Kidney epithelial cell (primary cell): ENCODE results near the gene MIF. TPM values are rescaled to one million over a fixed set of nuclear protein-coding genes. Genes with fewer than 3 reads are reported as not detected.
"Not testable (repeated sequence)": the region's sequence is repeated elsewhere in the genome, so short reads cannot be mapped to it uniquely, and the experiment has no call there.

ENCODE experiments used
- DNase-seq: peaks from one replicate; pipeline ENCODE4 v3.0.0-alpha.2; 2010; ENCODE audit warnings: low read depth
- H3K27me3 ChIP-seq: 2 replicates; pipeline ENCODE4 v1.6.0; 2011; ENCODE audit warnings: low read length; ENCODE audit not compliant: control insufficient read depth, insufficient read depth
- H3K36me3 ChIP-seq: 2 replicates; pipeline ENCODE4 v1.5.1; 2011; ENCODE audit warnings: low read length; ENCODE audit not compliant: control insufficient read depth, insufficient read depth
- H3K4me3 ChIP-seq: 2 replicates; pipeline ENCODE4 v1.5.1; 2011; ENCODE audit warnings: low read depth, mild to moderate bottlenecking, control low read depth, low read length
- total RNA-seq: library from RNA; depleted of rRNA; stranded (reverse); fragments of >200 nt; gene quantifications from 2 replicates; pipeline ENCODE4 v1.2.3, GENCODE V29; 2015
- TF ChIP-seq, protein P1 (sequence below): IDR thresholded peaks from 2 replicates; pipeline ENCODE4 v1.5.1; 2011; ENCODE audit warnings: mild to moderate bottlenecking, moderate library complexity, low read length, control low read depth, inconsistent platforms; ENCODE audit not compliant: insufficient read depth, poor library complexity, severe bottlenecking

The MIF gene
- total RNA-seq, 1 donor from 2014 or later, result 606 TPM

DNA sequence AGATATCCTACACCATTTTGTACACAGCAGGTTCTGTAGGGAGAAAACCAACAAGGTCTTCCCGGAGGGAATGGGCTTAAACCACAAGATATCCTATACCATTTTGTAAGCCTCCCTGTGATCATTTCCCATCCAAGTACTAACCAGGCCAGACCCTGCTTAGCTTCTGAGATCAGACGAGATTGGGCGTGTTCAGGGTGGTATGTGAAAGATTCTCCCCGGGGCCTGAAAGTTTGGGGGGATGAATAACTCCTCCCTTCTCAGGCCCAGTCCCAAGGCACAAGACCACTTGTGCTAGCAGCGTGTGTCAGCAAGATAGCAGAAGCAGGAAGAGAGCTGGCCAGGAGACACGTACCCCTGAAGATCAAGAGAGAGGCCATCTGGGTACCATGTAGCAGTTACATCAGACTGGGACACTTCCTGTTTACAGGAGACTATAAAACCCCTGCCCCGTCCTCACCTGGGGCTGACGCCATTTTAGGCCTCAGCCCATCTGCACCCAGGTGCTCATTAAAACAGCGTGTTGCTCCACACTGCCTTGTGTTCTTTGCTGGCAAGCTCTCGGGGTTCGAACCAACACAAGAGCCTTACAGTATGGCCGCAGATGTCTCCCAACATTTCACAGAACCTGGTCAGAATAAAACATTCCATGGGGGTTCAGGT, 17.3 kb downstream of the MIF start:
- TF ChIP-seq, protein P1, sequence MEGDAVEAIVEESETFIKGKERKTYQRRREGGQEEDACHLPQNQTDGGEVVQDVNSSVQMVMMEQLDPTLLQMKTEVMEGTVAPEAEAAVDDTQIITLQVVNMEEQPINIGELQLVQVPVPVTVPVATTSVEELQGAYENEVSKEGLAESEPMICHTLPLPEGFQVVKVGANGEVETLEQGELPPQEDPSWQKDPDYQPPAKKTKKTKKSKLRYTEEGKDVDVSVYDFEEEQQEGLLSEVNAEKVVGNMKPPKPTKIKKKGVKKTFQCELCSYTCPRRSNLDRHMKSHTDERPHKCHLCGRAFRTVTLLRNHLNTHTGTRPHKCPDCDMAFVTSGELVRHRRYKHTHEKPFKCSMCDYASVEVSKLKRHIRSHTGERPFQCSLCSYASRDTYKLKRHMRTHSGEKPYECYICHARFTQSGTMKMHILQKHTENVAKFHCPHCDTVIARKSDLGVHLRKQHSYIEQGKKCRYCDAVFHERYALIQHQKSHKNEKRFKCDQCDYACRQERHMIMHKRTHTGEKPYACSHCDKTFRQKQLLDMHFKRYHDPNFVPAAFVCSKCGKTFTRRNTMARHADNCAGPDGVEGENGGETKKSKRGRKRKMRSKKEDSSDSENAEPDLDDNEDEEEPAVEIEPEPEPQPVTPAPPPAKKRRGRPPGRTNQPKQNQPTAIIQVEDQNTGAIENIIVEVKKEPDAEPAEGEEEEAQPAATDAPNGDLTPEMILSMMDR, result no peak

DNA sequence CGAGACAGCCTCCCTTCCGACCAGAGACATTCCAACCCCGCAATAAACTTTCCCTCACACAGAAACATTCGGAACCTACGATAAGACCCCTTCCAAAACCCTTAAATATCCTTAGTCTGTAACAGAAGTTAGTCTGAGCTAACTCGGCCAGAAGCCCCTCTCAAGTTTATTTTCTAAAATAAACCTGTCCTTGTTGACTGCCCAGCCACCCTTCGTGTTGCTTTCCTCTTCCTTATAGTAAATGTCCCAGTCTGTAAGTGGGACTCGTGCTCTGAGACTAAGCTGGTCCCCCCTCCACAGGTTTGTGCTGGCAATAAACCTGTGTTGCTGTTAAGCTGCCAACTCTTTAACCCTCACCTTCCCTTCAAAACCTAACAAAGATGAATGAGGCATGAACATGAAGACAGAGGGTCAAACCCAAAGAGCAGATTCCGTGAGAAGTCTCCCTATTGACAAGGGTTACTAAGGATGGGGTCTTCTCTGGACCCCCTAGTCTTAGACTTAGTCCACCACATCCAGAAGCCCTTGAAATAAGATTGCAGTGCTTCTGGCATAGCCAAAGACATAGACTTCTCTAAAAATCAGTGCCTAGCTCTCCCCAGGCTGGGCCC, 18.2 kb downstream of the MIF start:
- TF ChIP-seq, protein P1, result no peak
- no peak overlapping the region for H3K4me3 ChIP-seq
- no peaks in the 10 kb centered on the region for H3K27me3 ChIP-seq
- H3K36me3 ChIP-seq, result no peaks in the 10 kb centered on the region
- no peak for DNase-seq

More for the DNA sequence above, 17.3 kb downstream of the MIF start:
- Histone ChIP-seq H3K27me3 (no peaks in the 10 kb centered on the region), H3K4me3 (no peak overlapping the region), H3K36me3 (no peaks in the 10 kb centered on the region)
- DNase-seq, result no peak

DNA sequence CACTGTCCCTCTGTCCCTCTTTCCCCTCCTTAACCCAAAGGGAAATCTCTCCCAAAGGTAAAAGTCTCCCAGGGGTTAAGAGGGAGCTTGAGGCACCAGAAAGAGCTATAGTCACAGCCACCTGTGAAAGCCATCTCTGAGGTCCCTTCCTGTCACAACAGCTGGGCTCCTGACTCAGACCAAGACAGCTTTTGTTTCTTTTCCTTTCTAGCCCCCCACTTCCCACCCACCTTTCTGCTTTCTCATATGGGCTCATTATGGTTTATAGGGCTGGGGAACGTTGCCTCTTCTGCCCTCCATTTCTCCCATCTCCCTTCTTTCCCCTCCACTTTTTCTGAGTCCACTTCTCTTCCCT, 19.1 kb downstream of the MIF start:
- DNase-seq, result no peak
- H3K36me3 ChIP-seq, result no peaks in the 10 kb centered on the region
- no peaks in the 10 kb centered on the region for H3K27me3 ChIP-seq
- TF ChIP-seq, protein P1, result no peak
- H3K4me3 ChIP-seq, result peak overlapping the region; percentile 56

DNA sequence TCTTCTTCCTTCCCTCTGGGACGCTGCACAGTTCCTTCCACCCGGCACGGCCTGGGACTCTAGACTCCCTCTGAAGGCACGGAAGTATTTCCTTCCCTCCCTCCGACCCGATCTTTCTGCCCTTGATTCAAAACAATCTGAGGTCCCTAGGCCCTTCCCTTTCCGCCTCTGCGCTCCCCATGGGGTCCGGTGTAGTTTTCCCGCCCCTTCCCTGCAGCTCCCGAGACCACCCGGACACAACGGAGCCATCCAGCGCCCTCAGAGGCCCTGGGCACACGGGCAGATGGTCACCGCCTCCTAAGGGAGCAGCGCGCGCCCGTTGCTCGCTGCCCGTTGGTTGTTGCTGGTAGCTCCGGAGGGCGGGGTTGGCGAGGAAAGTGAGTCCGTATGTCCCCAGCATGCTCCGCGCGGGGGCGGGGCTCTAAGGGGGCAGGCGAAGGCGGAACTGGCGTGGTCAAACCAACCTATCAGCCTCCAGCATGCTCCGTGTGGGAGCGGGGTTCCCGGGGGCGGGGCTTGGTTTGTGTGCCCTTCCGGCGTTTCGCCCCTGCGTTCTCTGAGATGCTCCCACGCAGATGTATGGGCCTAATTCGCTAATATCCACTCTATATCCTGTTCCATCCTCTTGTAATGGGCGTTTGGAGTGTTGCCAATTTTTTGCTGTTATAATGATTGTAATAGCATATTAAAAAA, 19.6 kb downstream of the MIF start:
- Histone ChIP-seq H3K27me3 (no peaks in the 10 kb centered on the region), H3K4me3 (peak overlapping the region; percentile 56), H3K36me3 (no peaks in the 10 kb centered on the region)
- peak; percentile 97 for DNase-seq
- TF ChIP-seq, protein P1, result no peak

DNA sequence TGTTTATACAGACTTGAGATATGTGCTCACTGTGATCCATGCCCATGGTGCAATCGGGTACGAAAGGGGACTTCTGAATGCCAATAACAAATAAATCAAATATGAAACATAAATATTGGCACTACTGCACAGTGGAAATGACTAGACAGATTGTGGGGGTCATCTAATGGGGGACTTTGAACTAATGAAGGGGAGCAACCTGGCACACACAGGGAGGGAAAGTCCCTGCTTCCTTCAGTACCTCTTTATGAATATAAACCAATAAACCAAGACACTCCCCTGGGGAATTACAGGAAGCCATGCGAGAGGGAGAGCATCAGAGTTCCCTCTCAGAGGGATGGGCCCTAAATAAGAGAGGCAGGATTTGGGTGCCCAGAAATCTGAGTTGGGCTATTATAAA, 21.1 kb downstream of the MIF start:
- Histone ChIP-seq H3K27me3 (no peaks in the 10 kb centered on the region), H3K4me3 (no peak overlapping the region), H3K36me3 (no peaks in the 10 kb centered on the region)
- TF ChIP-seq, protein P1, result no peak
- no peak for DNase-seq

DNA sequence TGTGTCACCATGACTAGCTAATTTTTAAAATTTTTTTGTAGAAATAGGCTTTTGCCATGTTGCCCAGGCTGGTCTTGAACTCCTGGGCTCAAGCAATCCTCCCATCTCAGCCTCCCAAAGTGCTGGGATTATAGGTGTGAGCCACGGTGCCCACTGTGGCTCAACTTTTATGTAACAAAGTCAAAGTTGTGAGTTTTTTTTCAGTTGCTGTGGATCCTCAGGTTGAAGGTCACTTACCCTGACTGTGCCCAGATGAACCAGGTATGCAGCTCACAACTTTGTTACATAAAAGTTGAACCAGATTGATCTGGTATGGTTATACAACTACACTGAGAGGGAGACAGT, 26.1 kb downstream of the MIF start:
- not testable (repeated sequence) for DNase-seq, H3K4me3 ChIP-seq, H3K27me3 ChIP-seq, H3K36me3 ChIP-seq

DNA sequence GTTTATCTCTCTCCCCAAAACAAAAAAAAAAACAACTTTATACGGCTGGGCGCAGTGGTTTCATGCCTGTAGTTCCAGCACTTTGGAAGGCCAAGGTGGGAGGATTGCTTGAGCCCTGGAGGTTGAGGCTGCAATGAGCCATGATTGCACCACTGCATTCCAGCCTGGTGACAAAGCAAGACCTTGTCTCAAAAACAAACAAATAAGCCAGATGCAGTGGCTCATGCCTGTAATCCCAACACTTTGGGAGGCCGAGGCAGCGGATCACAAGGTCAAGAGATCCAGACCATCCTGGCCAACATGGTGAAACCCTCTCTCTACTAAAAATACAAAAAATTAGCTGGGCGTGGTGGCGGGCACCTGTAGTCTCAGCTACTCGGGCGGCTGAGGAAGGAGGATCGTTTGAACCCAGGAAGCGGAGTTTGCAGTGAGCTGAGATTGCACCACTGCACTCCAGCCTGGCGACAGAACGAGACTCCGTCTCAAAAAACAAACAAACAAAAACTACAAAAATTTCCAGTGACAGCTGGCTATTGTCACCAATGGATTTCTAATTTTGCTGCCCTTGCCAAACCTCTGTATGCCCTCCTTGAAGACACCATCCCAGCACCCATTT, 27.5 kb downstream of the MIF start:
- H3K36me3 ChIP-seq, H3K27me3 ChIP-seq, H3K4me3 ChIP-seq, DNase-seq: not testable (repeated sequence)
